Measurements from ENCODE around the gene PARL.
"Not testable (repeated sequence)": the region's sequence is repeated elsewhere in the genome, so short reads cannot be mapped to it uniquely, and the experiment has no call there.

PARL gene

DNA sequence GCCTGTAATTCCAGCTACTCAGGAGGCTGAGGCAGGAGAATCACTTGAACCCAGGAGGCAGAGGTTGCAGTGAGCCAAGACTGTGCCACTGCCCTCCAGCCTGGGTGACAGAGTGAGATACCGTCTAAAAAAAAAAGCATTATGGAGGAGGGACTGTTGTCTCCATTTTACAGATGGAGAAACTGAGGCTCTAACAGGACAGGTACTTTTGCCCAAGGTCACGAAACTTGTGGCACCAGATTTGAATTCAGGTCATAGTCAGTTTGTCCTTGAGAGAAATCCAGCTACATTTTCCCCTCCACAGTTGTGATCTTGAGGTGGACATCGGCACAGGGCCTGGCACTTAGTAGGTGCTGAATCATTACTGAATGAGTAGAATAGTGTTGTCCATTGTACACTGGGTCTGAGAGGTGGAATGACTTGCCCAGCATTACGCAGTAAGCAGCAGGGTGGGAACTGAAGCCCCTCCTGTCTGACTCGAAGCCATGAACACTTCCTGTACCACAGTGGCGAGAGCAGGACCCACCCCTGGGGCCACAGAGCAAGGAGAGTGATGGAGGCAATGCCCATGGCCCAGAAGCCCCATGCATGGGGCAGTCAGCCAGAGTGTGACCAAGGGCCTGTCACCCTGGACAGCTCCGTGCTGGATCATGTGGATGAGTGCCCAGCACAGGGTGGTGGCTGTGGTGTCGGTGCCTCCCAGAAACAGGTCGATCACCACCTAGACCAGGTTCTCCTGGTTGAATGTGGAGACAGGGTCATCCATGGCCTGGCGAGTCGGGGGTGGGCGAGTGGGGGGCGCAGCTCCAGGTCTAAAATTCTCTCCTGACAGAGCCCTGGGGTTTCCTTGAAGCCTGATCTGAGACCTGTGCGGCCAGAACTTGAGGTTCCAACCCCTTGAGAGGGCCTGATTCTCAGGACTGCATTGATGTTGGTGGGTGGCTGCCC, 20.4 kb upstream of the PARL start:
- no peak for DNase-seq

DNA sequence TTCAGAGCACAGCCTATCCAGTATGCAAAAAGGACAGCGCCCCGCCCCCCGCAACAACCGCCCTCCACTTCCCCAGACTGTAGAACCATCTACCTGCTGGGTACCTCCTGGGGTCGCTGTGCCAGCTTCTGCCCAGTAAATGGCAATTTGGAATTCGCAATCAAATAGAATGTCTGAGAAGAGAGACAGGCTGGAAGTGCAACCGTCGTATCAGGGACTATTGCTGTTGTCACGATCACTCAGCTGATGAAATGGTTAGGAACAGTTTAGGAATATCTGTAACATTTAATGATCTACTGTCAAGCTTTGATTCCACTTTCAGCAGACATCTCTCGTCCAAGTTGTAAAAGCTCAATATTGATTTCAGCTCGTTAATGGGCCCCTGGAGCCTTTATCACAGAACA, 13.3 kb upstream of the PARL start:
- no peak for DNase-seq

DNA sequence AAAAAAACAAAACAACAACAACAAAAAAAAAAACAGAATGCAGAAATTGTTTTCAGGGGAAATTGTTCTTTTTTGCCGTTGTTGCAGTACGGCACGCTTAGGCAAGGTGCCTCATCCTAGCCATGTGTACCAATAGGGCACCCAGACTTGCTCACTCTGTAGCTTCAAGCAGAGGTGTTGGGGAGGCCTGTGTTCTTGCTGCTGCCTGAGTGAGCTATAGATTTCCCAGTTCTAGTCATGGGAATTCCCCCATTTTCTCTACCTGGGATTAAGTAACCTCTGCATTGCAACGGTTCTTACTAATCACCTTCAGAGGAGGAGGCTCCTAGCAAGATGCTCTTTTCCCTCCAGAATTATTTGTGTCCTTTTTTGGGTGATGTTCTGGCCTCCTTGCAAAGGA, 12.9 kb upstream of the PARL start:
- no peak for DNase-seq

DNA sequence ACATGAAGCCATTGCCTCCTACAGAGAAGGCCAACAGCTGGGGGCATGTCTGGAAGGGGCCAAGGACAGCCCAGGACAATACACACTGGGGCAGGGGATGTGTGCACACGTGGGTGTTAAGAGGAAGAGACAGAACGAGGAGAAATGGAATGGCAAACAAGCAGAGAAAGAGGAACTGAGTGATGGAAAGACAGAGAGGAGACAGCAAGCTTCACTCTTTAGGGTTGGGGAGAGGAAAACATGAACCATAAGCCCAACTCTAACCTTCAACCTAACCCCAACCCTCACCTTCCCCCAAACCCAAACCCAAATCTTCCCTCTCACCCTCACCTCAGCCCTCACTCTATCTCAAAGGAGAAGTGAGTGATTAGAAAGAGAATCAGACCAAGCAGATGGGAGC, 11.9 kb upstream of the PARL start:
- no peak for DNase-seq

DNA sequence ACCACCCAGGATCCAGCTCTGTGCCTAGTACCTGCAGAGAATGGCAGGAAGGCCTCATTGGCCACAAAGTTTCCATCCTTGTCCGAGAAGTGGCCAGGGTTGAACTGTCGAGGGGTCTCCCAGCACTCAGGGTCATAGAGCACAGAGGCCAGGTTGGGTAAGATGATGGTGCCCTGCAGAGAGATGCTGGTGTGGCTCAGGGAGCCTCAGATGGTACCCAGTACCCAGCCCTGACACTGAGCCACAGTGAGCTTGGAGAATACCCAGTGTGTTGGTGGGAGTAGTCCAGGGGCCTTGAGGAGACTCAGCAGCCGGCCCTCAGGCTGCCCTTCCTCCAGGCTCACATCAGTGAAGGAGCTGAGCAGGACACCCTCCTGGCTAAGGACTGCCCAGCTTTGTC, 11.5 kb upstream of the PARL start:
- no peak for DNase-seq

DNA sequence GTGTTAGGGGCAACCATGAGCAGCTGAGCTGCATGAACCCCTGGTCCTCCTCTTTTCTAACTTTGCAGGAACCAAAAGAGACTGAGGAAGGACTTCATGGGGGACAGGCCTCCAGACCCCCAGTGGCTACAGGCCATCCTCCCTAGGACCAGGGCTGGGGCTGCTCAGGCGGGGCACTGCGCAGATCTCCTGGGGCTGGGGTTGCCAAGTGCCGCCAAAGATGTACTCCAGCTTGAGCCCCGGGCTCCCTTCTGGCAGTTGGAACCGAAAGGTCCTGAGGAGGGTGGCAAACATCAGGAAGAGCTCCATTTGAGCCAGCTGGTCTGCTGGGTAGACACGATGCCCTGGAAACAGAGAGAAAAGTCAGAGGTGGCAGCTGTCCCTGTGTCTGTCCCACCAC, 11.1 kb upstream of the PARL start:
- DNase-seq = no peak

DNA sequence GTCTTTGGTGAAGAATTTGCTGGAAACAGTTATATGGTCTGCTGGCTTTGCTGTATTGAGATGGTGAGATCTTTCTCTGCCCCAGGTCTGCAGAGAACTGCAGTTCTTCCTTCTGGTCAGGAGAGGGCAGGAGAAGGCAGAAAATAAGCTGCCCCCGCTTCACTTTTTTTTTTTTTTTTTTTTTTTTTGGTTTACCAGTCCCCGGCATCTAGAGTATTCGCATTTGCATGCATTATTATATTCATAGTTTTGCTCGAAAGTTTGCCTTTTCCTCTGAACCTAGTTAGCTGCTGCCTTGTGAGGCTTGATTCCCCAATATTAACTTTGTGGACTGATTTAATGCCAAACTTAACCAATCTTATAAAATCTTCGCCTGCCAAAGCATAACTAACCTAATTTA, 10.6 kb upstream of the PARL start:
- DNase-seq = peak; percentile 25

DNA sequence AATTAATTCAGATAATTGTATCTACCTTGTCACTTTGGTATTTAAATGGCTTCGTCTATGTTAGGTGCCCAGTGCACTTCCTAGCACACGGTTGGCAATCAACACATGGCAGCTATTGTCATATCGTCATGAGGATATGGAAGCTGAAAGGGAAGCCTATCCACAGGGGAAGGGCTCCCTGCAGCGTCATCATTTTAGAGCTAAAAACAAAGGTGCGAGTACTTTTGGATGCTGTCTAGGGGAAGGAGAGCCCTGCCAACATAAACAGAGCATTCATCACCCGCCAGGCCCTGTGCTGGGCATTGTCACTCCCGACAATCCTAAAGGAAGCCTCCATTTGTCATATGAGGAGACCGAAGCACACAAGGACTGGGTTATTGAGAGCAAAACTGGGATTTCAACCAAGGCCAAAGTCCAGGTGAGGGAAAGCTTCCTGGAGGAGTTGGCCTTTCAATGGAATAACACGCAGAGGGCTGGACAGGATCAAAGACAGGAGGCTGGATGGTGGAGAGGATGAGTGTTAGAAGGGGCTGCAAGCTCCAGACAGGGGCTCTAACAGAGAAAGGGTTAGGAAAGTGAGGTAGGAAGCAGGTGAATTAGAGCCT, 8.0 kb upstream of the PARL start:
- DNase-seq = peak; percentile 85

DNA sequence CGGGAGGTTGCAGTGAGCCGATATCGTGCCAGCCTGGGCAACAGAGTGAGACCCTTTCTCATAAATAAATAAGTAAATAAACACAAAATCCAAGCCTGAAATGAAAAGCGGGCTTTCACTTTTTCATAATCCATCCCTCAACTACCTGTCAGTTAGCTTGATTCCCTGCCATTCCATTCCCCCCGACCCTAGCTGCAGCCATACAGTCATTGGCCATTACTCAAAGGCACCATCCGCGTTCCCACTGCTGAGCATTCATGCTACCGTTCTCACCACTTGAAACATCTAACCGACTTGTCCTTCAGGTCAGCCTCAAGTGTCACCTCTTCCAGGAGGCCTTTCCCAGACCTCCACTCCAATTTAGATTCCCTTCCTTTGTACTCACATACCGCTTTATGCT, 1.1 kb upstream of the PARL start:
- no peak for DNase-seq

DNA sequence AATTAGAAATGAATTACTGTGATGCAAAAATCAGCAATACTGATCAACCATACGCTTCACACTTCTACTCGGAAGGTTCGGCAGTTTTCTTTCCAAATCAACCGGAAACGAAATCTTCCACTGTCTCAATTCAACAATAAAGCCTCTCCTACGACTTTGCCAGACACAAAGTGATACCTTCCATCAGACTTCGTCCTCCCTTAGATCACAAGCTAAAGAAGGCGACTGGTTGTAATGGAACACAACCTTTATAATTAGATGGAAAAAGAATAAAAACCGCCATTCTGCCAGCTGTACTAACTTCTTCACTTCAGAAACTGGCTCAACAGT, 618 bp downstream of the PARL start:
- DNase-seq = no peak

DNA sequence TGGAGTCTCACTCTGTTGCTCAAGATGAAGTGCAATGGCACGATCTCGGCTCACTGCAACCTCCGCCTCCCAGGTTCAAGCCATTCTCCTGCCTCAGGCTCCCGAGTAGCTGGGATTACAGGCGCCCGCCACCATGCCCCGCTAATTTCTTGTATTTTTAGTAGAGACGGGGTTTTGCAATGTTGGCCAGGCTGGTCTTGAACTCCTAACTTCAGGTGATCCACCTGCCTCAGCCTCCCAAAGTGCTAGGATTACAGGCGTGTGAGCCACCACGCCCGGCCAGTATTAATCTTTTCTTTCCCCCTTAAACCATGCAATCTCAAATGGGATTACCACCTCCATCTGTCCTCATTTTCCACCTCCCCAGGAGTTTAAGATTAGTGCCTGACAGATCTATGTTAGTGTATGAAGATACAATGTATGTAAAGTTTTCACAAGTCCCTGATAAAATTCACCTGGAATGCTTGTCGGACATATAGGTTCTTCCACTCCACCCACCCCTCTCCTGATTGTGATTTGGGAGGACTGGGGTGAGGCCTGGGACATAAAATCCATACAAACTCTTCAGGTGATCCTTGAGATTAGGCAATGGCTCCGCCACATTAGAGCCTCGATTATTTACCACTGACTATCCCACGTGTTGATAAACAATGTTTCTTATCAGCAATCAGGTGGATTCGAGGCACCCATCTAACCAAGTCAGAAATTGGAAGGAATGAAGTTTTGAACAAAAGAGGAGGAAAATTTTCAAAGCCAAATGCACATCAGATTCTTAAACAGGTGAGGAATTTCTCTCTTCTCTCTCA, 1.2 kb downstream of the PARL start:
- DNase-seq = no peak

DNA sequence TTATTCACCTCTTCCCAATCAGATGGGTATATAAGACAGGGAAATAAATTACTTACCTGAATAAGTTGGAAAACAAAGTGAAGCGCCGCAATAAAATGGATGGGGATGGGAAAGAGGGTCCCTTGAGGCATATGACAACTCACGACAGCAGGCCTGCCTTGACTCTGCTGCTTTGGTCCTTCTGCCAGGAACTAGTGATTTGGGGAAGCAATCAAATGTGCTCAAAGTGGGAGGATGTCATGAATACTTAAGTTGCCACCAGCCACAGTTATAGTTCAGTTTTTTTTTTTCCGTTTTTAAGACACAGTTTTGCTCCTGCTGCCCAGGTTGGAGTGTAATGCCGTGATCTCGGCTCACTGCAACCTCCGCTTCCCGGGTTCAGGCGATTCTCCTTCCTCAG, 4.6 kb downstream of the PARL start:
- no peak for DNase-seq

DNA sequence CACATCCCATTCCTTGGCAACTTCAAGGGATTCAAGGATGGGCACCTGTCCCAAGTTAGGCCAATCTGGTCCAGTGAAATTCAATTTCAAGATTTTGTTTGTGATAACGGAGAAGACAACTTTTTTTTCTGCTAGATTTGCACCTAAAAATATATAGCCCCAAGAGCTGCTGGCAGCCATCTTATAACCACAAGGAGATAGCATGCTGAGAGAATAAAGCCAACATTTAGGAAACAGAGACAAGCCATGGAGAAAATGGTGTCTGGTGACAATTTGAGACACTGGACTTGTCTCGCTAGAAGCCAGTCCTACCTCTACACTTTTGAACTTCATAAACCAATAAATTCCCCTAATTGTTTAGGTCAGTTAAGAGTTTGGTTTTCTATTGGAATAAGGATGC, 5.4 kb downstream of the PARL start:
- no peak for DNase-seq

DNA sequence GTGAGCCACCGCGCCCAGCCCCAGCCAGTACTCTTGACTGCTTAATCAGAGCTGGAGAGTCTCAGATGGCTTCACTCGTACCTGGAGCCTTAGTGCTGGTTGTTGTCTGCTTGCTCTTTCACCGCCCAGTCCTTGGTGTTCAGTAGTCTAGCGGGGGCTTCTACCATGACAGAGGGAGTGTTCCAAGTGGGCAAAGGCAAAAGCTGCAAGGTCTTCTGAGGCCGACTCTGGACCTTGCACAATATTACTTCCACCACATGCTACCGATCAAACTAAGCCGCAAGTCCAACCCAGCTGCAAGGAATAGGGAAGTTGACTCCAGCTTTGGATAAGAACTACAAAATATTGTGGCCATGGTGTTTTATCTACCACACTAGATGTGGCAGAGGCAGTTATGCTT, 6.6 kb downstream of the PARL start:
- no peak for DNase-seq

DNA sequence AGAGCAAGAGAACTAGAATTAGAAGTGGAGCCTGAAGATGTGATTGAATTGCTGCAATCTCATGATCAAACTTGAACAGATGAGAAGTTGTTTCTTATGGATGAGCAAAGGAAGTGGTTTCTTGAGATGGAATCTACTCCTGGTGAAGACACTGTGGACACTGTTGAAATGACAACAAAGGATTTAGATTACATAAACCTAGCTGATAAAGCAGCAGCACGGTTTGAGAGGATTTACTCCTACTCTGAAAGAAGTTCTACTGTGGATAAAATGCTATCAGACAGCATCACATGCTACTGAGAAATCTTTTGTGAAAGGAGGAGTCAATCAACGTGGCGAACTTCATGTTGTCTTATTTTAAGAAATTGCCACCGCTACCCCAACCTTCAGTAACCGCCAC, 7.5 kb downstream of the PARL start:
- DNase-seq = not testable (repeated sequence)

DNA sequence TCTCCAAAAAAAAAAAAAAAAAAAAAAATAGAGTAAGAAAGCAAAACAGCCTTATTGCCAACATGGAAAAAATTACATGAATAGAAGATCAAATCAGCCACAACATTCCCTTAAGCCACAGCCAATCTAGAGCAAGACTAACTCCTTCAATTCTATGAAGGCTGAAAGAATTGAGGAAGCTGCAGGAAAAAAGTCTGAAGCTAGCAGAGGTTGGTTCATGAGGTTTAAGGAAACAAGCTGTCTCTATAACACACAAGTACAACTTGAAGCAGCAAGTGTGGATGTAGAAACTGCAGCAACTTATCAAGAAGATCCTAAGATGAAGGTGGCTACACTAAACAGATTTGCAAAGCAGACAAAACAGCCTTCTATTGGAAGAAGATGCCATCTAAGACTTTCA, 9.3 kb downstream of the PARL start:
- no peak for DNase-seq

DNA sequence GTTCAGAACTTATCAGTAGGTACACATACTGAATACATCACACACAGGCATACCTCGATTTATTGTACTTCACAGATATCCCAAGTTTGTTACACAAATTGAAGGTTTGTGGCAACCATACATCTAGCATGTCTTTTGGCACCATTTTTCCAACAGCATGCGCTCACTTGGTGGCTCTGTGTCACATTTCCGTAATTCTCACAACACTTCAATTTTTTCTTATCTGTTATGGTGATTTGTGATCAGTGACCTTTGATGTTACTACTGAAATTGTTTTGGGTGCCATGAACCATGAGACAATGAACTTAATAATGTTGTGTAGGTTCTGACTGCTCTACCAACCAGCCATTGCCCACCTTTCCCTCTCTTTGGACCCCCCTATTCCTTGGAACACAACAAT, 10.8 kb downstream of the PARL start:
- DNase-seq = no peak

DNA sequence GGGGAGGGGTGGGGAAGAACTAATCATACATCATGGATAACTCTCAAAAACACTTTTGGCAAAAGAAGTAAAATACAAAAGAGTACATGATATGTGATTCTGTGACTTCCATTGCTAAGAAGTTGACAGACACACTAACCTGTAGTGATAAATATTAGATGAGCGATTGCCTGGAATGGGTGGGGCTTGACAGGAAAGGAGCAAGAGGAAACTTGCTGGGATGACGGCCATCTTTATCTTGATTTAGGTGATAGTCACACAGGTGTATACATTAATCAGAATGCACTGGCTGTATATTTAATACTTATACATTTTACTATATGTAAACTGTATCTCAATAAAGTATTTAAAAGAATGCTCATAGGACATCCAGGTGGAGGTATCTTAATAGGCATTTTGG, 13.1 kb downstream of the PARL start:
- DNase-seq = no peak

DNA sequence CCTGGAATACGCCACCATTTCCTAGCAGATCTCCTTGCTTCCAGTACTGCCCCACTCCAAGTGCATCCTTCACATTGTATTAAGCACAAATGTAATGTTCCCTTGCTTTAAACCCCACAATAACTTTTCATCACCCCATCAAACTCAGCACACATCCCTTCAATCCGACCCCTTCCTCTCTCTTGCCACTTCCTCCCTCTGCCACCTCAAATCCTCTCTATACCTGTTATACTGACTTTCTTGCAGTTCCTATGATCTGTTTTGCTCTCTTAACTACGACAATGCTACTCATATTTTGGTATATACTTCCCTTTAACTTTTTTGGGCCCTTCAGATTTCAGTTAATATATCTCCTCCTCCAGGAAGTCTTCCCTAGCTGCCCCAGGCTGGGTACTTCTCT, 14.1 kb downstream of the PARL start:
- DNase-seq = no peak

DNA sequence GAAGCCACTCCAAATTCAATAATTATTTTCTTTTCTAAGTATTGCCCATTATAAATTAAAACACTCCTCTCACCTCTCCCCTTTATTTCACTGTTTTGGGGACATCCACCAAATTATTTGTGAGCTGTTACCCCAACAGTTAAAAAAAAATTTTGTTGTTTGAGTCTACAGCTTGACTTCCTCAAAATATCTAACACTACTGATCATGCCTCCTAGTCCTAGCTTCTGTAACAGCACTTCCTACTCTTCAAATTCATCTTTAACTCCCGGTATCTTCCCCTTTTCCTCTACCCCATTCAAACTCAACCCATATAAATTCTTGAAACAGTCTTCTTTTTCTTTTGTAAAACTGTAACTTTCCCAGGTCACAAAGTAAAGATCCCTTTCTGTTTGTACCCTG, 15.9 kb downstream of the PARL start:
- no peak for DNase-seq

DNA sequence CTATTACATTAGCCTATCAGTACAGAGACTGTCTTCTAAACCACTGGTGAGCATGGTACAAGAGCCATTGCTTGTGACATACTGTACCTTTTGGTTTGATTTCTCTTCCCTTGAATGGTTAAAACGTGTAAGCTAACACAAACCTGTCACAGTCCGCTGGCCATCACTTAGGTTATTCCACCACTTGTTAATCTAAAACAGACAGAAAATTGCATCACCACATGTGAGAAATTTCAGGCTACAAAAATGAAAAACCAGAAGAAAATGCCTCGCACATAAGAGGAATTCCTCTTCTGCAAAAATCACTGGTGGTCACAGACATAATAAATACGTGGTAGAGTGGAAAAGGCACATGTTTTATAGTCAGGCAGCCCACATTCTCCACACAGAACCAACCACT, 22.1 kb downstream of the PARL start:
- DNase-seq = no peak

DNA sequence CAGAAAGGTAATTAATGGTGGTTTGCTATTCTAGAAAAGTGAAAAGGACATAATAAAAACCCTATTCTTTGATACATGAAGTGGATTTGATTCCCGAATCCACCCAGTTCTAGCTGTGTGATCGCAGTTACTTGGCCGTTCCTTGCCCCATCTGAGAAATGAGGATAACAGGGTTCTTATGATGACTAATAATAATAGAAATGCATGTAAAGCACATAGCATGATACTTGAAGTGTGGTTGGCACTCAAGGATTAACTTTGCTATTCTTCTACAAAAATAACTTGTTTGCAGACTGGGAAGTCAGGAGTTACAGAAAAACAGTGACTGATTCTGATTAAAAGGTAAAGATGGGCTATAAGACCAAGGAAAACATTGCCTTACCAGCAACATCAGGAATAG, 26.8 kb downstream of the PARL start:
- DNase-seq = no peak

DNA sequence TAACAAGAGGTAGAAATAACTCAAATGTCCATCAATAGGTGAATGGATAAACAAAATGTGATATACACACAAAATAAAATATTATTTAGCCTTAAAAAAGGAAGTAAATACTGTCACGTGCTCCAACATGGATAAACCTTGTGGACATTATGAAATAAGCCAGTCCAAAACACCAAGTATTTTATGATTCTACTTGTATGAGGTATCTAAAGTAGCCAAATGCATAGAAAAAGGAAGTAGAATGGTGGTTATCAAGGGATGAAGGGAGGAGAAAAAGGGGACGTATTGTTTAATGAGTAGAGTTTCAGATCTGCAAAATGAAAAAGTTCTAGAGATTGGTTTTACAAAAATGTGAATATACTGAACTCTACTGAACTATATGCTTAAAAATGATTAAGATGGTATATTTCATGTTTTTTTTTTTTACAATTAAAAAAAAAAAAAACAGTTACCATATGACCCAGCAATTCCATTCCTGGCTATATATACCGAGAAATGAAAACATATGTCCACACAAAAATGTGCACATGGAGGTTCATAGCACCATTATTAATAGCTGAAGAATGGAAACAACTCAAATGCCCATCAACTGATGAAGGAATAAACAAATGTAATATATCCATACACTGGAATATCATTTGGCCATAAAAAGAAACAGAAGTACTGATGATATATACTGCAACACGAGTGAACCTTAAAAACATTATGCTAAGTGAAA, 30.2 kb downstream of the PARL start:
- no peak for DNase-seq
